Measurements from ENCODE around the gene ATXN1. TPM values are rescaled to one million over a fixed set of nuclear protein-coding genes. Genes with fewer than 3 reads are reported as not detected.

ATXN1 gene
- total RNA-seq, 1 experiment from 2014 or later = 19.7 TPM

- H3K9me3 Mint-ChIP-seq (ENCODE audit: low read depth, unreplicated experiment) = no peaks in the 10 kb centered on the region
- CTCF ChIA-PET = no interaction called here
- no peak overlapping the region for H3K27ac Mint-ChIP-seq (ENCODE audit: unreplicated experiment)
- no peak for TF ChIP-seq CTCF (IDR thresholded peaks at IDR 0.05; ENCODE audit: unreplicated experiment)
- no peak for DNase-seq
- no peaks in the 10 kb centered on the region for H3K4me1 Mint-ChIP-seq (ENCODE audit: low read depth, unreplicated experiment)
- no peaks in the 10 kb centered on the region for H3K36me3 Mint-ChIP-seq (ENCODE audit: insufficient read depth, unreplicated experiment)
- intact Hi-C loops (cut with micrococcal nuclease; ENCODE audit: unreplicated experiment) = loop anchor here (10.0 kb wide), 1 partner anchor 178 kb away; no protein-coding TSS in a partner anchor
- no TSS peak for BruUV-seq (replicated peaks)
- H3K27me3 Mint-ChIP-seq (ENCODE audit: unreplicated experiment) = no peaks in the 10 kb centered on the region
- no peak overlapping the region for H3K4me3 Mint-ChIP-seq (ENCODE audit: low read depth, unreplicated experiment)
Measured at GRCh38 chr6:16336911-16337294, 424.4 kb downstream of the ATXN1 start.

GRCh38 chr6:16336056-16336818 is 425.0 kb downstream of the ATXN1 start:
- CTCF ChIA-PET = no interaction called here
- Mint-ChIP-seq H3K27ac (ENCODE audit: unreplicated experiment) (no peak overlapping the region), H3K36me3 (ENCODE audit: insufficient read depth, unreplicated experiment) (no peaks in the 10 kb centered on the region), H3K9me3 (ENCODE audit: low read depth, unreplicated experiment) (no peaks in the 10 kb centered on the region), H3K4me1 (ENCODE audit: low read depth, unreplicated experiment) (no peaks in the 10 kb centered on the region), H3K27me3 (ENCODE audit: unreplicated experiment) (no peaks in the 10 kb centered on the region), H3K4me3 (ENCODE audit: low read depth, unreplicated experiment) (no peak overlapping the region)
- BruUV-seq (replicated peaks) = no TSS peak
- TF ChIP-seq CTCF (IDR thresholded peaks at IDR 0.05; ENCODE audit: unreplicated experiment) = no peak
- no peak for DNase-seq
- intact Hi-C loops (cut with micrococcal nuclease; ENCODE audit: unreplicated experiment) = loop anchor here (10.0 kb wide), 1 partner anchor 179 kb away; no protein-coding TSS in a partner anchor

DNA sequence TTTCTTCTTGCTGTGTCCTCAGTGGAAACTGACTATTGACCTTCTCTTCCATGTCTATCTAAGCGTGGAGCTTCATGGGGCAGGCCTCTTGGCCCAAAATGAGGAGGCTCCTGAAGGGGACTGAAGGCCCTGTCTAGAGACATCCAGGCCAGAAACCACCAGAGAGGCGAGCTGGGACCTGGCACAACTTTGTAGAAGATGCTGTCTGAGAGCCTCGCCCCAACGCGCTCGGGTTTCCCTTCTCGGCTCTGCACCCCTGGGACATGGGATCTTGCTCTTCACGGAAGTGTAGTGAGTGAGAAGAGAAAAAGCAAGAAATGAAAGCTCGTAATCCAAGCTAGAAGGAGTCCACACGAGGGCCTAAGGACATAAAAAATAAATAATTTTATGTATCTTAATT is 426.1 kb downstream of the ATXN1 start:
- Mint-ChIP-seq H3K27ac (ENCODE audit: unreplicated experiment) (no peak overlapping the region), H3K4me1 (ENCODE audit: low read depth, unreplicated experiment) (no peaks in the 10 kb centered on the region)

DNA sequence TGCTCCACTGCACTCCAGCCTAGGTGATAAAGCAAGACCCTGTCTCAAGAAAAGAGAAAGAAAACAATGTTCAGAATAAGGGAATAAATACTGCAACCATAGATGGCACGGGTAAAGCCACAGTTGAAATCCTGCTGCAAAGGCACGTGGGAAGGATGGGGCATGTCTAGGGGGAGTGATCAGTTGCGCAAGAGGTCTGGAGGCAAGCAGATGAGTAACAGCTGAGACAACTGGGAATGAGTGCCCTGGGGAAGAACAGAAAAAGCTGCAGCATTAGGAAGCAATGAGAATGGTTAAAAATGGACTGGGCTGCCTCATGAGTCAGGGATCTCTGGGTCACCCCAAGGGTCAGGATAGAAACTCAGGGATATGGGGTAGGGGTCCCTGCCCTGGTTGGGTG is 426.6 kb downstream of the ATXN1 start:
- Mint-ChIP-seq H3K4me3 (ENCODE audit: low read depth, unreplicated experiment) (no peak overlapping the region), H3K9me3 (ENCODE audit: low read depth, unreplicated experiment) (no peaks in the 10 kb centered on the region), H3K27me3 (ENCODE audit: unreplicated experiment) (no peaks in the 10 kb centered on the region), H3K36me3 (ENCODE audit: insufficient read depth, unreplicated experiment) (no peaks in the 10 kb centered on the region), H3K4me1 (ENCODE audit: low read depth, unreplicated experiment) (no peaks in the 10 kb centered on the region), H3K27ac (ENCODE audit: unreplicated experiment) (no peak overlapping the region)
- no TSS peak for BruUV-seq (replicated peaks)
- no peak for TF ChIP-seq CTCF (IDR thresholded peaks at IDR 0.05; ENCODE audit: unreplicated experiment)
- CTCF ChIA-PET = no interaction called here
- intact Hi-C loops (cut with micrococcal nuclease; ENCODE audit: unreplicated experiment) = loop anchor here (5.0 to 10.0 kb wide), 2 partner anchors 73 to 180 kb away; no protein-coding TSS in a partner anchor
- DNase-seq = no peak

More for the DNA sequence above, 426.1 kb downstream of the ATXN1 start:
- BruUV-seq (replicated peaks) = no TSS peak
- no peak for TF ChIP-seq CTCF (IDR thresholded peaks at IDR 0.05; ENCODE audit: unreplicated experiment)
- CTCF ChIA-PET = no interaction called here
- intact Hi-C loops (cut with micrococcal nuclease; ENCODE audit: unreplicated experiment) = loop anchor here (10.0 kb wide), 1 partner anchor 180 kb away; no protein-coding TSS in a partner anchor
- Mint-ChIP-seq H3K27me3 (ENCODE audit: unreplicated experiment) (no peaks in the 10 kb centered on the region), H3K36me3 (ENCODE audit: insufficient read depth, unreplicated experiment) (no peaks in the 10 kb centered on the region), H3K4me3 (ENCODE audit: low read depth, unreplicated experiment) (no peak overlapping the region), H3K9me3 (ENCODE audit: low read depth, unreplicated experiment) (no peaks in the 10 kb centered on the region)
- DNase-seq = no peak

Measured in Calu3 (cell line).